ENCODE results near the gene RBM18. TPM values are rescaled to one million over a fixed set of nuclear protein-coding genes. Genes with fewer than 3 reads are reported as not detected.

Gene RBM18
- polyA plus RNA-seq, 1 experiment: 14.7 TPM

DNA sequence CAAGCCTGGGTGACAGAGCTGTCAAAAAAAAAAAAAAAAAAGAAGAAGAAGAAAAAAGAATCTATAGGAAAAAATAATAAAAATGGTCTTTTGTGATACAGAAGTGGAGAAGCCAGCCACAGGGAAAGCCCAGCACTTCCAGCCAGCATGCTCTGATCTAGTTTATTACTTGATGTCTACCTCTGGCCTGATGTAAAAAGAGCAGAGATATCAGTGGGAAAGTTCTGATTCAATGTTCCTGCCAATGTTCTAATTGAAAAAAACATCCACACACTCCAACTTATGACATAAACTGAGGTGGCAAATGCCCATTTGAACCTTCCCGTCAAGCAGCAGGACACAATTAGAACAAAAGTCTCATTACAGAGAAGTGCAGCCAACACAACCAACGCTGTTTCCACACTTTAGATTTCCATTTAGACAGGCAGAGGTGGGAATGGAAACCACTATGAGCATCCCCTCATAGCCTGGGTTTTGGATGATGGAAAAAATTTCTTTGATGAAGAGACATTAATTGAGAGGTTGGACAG, 5.7 kb downstream of the RBM18 start:
- Histone ChIP-seq H3K4me3 (ENCODE audit: low read depth, low read length) (no peak overlapping the region), H3K36me3 (ENCODE audit: control insufficient read depth, insufficient read depth, low read length) (no peaks in the 10 kb centered on the region), H3K27me3 (ENCODE audit: control insufficient read depth, insufficient read depth, low read length) (no peaks in the 10 kb centered on the region)
- TF ChIP-seq CTCF (IDR thresholded peaks at IDR 0.05; ENCODE audit: insufficient read depth, low read depth, low read length): no peak
- ChIA-PET CTCF (interaction anchor here (0.6 kb wide), 1 partner anchor 337 kb away, joined by 3 read pairs; no protein-coding TSS in a partner anchor), POLR2A (no interaction called here)
- no peak for DNase-seq (ENCODE audit: low read depth)

DNA sequence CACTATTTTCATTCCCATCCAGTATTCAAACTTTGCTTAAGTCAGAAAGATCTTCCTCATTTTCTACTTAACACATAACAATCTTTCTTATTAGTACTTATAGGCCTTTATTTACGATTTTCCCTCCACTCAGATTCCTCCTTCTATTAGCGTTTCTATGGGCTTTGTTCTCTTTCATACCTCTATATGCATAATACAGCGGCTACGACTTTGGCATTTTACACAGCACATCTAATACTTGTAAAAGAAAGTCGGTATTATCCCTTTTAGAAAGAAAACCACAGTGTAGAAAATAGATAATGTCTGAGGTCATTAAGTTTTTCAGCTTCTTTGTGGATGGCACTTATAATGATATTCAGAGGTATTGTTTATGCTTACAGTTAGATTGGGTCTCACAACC, 8.4 kb downstream of the RBM18 start:
- no peak for DNase-seq (ENCODE audit: low read depth)
- ChIA-PET CTCF (interaction anchor here (1.2 kb wide), 1 partner anchor 19 kb away, joined by 3 read pairs; no protein-coding TSS in a partner anchor), POLR2A (no interaction called here)
- 0 out of 2 replicates have a peak, but pooled peaks cover 3% of the 10 kb centered on the region for H3K36me3 ChIP-seq (ENCODE audit: control insufficient read depth, insufficient read depth, low read length)
- H3K27me3 ChIP-seq (ENCODE audit: control insufficient read depth, insufficient read depth, low read length): no peaks in the 10 kb centered on the region
- no peak for TF ChIP-seq CTCF (IDR thresholded peaks at IDR 0.05; ENCODE audit: insufficient read depth, low read depth, low read length)
- H3K4me3 ChIP-seq (ENCODE audit: low read depth, low read length): no peak overlapping the region

- ChIA-PET CTCF (no interaction called here), POLR2A (no interaction called here)
- H3K4me3 ChIP-seq (ENCODE audit: low read depth, low read length): no peak overlapping the region
- no peaks in the 10 kb centered on the region for H3K27me3 ChIP-seq (ENCODE audit: control insufficient read depth, insufficient read depth, low read length)
- no peak for DNase-seq (ENCODE audit: low read depth)
- 0 out of 2 replicates have a peak, but pooled peaks cover 4% of the 10 kb centered on the region for H3K36me3 ChIP-seq (ENCODE audit: control insufficient read depth, insufficient read depth, low read length)
- TF ChIP-seq CTCF (IDR thresholded peaks at IDR 0.05; ENCODE audit: insufficient read depth, low read depth, low read length): no peak
These were observed 9.9 kb downstream of the RBM18 start for GRCh38 chr9:122254761-122255160.

GRCh38 chr9:122252796-122253195, 11.8 kb downstream of the RBM18 start:
- ChIA-PET POLR2A (no interaction called here), CTCF (interaction anchor here (1.1 to 1.6 kb wide), 4 partner anchors 11 to 200 kb away, joined by 3 to 6 read pairs (median 4); partner anchors contain the start of genes MRRF and RBM18)
- no peak for TF ChIP-seq CTCF (IDR thresholded peaks at IDR 0.05; ENCODE audit: insufficient read depth, low read depth, low read length)
- Histone ChIP-seq H3K36me3 (ENCODE audit: control insufficient read depth, insufficient read depth, low read length) (peaks cover 7% of the 10 kb centered on the region), H3K4me3 (ENCODE audit: low read depth, low read length) (no peak overlapping the region), H3K27me3 (ENCODE audit: control insufficient read depth, insufficient read depth, low read length) (no peaks in the 10 kb centered on the region)
- DNase-seq (ENCODE audit: low read depth): no peak

- POLR2A ChIA-PET: no interaction called here
- H3K4me3 ChIP-seq (ENCODE audit: low read depth, low read length): no peak overlapping the region
- no peak for DNase-seq (ENCODE audit: low read depth)
- no peaks in the 10 kb centered on the region for H3K27me3 ChIP-seq (ENCODE audit: control insufficient read depth, insufficient read depth, low read length)
- TF ChIP-seq CTCF (IDR thresholded peaks at IDR 0.05; ENCODE audit: insufficient read depth, low read depth, low read length): no peak
- CTCF ChIA-PET: interaction anchor here (1.5 kb wide), 1 partner anchor 202 kb away, joined by 3 read pairs; no protein-coding TSS in a partner anchor
- peaks cover 13% of the 10 kb centered on the region for H3K36me3 ChIP-seq (ENCODE audit: control insufficient read depth, insufficient read depth, low read length)
These were observed 13.3 kb downstream of the RBM18 start for GRCh38 chr9:122251351-122251750.
